ENCODE measurements around the gene PRSS27. TPM values are rescaled to one million over a fixed set of nuclear protein-coding genes. Genes with fewer than 3 reads are reported as not detected.

The PRSS27 gene
- total RNA-seq, 1 donor from 2014 or later = 2.3 TPM

DNA sequence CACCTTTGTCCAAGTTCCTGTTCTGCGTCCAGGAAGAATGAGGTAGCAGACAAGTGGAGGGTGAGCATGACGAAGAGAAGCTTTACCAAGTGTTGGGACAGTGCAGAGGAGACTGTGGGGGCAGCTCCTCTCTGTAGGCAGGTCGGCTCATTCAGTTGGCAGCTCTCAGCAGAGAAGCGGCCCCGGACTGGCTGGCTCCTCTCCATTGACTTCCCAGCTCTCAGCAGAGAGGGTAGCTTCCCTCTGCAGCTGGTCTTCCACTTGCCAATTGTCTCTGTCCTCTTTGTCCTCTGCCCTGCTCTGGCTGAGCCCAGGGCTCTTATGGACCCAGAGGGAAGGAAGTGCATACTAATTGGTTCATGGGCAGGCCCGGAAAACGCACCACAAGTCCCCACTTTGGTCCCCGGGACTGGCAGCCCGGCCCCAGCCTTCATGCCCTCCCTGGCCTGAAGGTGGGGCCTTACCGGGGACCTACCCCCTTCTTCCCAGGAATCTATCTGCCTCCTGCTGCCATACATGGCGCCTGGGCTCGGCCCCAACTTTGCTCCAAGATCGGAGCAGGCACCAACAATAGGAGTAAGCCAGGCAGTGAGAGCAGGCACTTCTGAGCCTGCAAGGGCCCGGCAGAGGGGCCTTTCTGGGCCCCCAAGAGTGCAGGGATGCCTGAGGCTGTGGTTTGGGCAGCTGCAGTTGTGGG, 27.6 kb downstream of the PRSS27 start:
- peak overlapping the region; percentile 45 for H3K4me2 ChIP-seq (ENCODE audit: low read length)
- peak; percentile 14 for DNase-seq (ENCODE audit: low read depth)
- peaks cover 51% of the 10 kb centered on the region for H4K20me1 ChIP-seq (ENCODE audit: insufficient read depth, low read length)
- Mint-ChIP-seq H3K4me3 (ENCODE audit: unreplicated experiment) (no peak overlapping the region), H3K36me3 (ENCODE audit: low read depth, unreplicated experiment) (peaks cover 6% of the 10 kb centered on the region), H3K27ac (ENCODE audit: unreplicated experiment) (no peak overlapping the region), H3K9me3 (ENCODE audit: unreplicated experiment) (no peaks in the 10 kb centered on the region), H3K4me1 (ENCODE audit: low read depth, unreplicated experiment) (peaks cover 6% of the 10 kb centered on the region), H3K27me3 (ENCODE audit: low read depth, unreplicated experiment) (no peaks in the 10 kb centered on the region)
- H3K9ac ChIP-seq (ENCODE audit: low read length) = no peak overlapping the region
- H2AFZ ChIP-seq (ENCODE audit: low read depth, low read length) = no peak overlapping the region
- no peaks in the 10 kb centered on the region for H3K36me3 ChIP-seq (ENCODE audit: insufficient read depth, low read length)
- H3K4me3 ChIP-seq (ENCODE audit: insufficient read depth, low read depth, low read length) = no peak overlapping the region
- TF ChIP-seq CTCF (IDR thresholded peaks at IDR 0.05; ENCODE audit: insufficient read depth, low read depth, low read length) = no peak
- TF ChIP-seq EZH2 (IDR thresholded peaks at IDR 0.05; ENCODE audit: insufficient read depth, low read length) = no peak
- peaks cover 53% of the 10 kb centered on the region for H3K79me2 ChIP-seq (ENCODE audit: insufficient read depth, low read length)
- FAIRE-seq = no peak
- H3K27me3 ChIP-seq (ENCODE audit: insufficient read depth, low read length) = no peaks in the 10 kb centered on the region
- peaks cover 25% of the 10 kb centered on the region for H3K4me1 ChIP-seq (ENCODE audit: insufficient read depth, low read length)
- no peaks in the 10 kb centered on the region for H3K9me3 ChIP-seq (ENCODE audit: insufficient read depth, low read depth, low read length)
- H3K27ac ChIP-seq (ENCODE audit: low read depth, low read length) = no peak overlapping the region

- H3K36me3 ChIP-seq (ENCODE audit: insufficient read depth, low read length) = no peaks in the 10 kb centered on the region
- no peak overlapping the region for H2AFZ ChIP-seq (ENCODE audit: low read depth, low read length)
- H3K4me3 Mint-ChIP-seq (ENCODE audit: unreplicated experiment) = no peak overlapping the region
- no peak overlapping the region for H3K27ac Mint-ChIP-seq (ENCODE audit: unreplicated experiment)
- H3K79me2 ChIP-seq (ENCODE audit: insufficient read depth, low read length) = peaks cover 53% of the 10 kb centered on the region
- TF ChIP-seq CTCF (IDR thresholded peaks at IDR 0.05; ENCODE audit: insufficient read depth, low read depth, low read length) (no peak), EZH2 (IDR thresholded peaks at IDR 0.05; ENCODE audit: insufficient read depth, low read length) (no peak)
- no peak overlapping the region for H3K4me3 ChIP-seq (ENCODE audit: insufficient read depth, low read depth, low read length)
- peaks cover 53% of the 10 kb centered on the region for H4K20me1 ChIP-seq (ENCODE audit: insufficient read depth, low read length)
- H3K27me3 ChIP-seq (ENCODE audit: insufficient read depth, low read length) = no peaks in the 10 kb centered on the region
- H3K36me3 Mint-ChIP-seq (ENCODE audit: low read depth, unreplicated experiment) = peaks cover 3% of the 10 kb centered on the region
- FAIRE-seq (no peak), DNase-seq (ENCODE audit: low read depth) (no peak)
- H3K9me3 ChIP-seq (ENCODE audit: insufficient read depth, low read depth, low read length) = no peaks in the 10 kb centered on the region
- no peaks in the 10 kb centered on the region for H3K27me3 Mint-ChIP-seq (ENCODE audit: low read depth, unreplicated experiment)
- no peaks in the 10 kb centered on the region for H3K9me3 Mint-ChIP-seq (ENCODE audit: unreplicated experiment)
- no peak overlapping the region for H3K9ac ChIP-seq (ENCODE audit: low read length)
- peaks cover 25% of the 10 kb centered on the region for H3K4me1 ChIP-seq (ENCODE audit: insufficient read depth, low read length)
- no peak overlapping the region for H3K27ac ChIP-seq (ENCODE audit: low read depth, low read length)
- H3K4me2 ChIP-seq (ENCODE audit: low read length) = peak overlapping the region; percentile 45
- H3K4me1 Mint-ChIP-seq (ENCODE audit: low read depth, unreplicated experiment) = peaks cover 9% of the 10 kb centered on the region
Measured at GRCh38 chr16:2691491-2692248, 28.4 kb downstream of the PRSS27 start.

Measured in astrocyte (in vitro differentiated cells and primary cell).